Measurements from ENCODE around the gene PCDHAC1.

The PCDHAC1 gene

GRCh38 chr5:140969880-140970279 lies 43.8 kb downstream of the PCDHAC1 start:
- DNase-seq: no peak

DNA sequence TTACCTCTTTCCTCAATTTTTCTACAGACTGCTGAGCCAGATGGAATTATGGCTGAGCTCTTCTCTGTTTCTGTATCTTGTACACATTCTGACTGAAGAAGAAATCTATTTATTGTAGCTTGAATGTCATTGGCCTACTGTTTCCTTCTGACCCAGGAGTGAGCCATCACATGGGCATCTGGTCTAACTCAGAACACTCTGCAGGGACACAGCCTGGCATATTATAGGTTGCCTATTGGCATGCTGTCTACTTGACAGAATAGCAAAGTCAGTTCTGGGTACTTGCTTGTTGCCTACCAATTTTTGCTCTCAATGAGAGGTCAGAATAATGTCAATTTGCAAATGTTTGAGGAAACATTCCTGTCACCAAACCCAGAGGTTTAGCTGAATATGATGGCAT lies 47.5 kb downstream of the PCDHAC1 start:
- no peak for DNase-seq

DNA sequence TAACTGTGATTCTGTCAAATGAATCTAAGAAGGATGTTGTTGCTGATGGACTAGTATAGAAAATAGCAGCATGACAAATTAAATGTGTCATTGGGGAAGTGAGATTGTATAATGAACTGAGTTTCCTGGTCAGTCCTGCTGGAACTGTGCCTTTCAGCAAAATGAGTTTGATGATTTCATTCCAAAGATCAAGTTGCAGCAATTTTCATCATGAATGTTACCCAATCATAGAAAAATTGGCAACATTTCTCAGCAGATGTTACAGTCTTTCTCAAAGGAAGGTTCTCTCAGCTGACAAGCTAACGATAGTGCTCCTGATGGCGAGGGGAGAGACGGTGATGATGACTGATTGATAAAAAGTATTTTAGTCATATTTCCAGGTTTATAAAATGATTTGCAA lies 50.9 kb downstream of the PCDHAC1 start:
- no peak for DNase-seq

DNA sequence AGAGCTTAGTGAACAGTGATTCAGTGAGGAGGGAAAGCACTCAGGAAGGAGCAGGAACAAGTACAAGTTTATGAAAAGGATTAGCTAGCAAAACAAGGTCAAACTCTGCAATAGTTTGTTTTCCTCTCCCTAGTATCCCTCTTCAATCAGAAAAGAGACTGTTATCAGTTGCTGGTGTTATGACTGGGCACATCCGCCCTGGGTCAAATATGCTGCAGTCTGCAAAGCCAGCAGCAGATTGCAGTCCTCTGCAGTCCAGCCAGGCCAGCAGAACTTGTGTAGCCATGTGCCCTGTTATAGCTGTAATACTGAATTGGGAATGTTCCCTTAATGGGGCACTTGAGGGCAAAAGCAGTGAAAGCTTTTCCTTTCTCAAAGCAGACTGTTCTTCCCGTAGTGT lies 52.2 kb downstream of the PCDHAC1 start:
- DNase-seq: no peak

DNA sequence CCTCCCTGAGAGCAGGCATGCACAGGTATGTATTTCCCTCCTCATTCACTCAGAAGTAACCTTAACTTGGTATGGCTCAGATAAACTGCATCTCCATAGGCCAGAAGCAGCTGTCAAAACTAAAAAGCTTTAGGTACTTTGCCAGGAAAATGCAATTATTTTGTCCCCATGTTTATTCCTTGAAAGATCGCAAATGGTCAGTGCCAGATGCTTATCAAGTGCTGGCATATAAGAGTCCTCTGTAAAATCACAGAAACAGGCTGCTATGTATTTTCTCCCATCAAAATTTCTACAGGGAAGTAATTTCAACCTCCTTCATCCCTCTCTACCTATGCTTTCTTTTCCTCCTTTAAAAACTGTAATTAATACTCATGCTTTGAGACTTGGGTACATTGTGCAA lies 52.9 kb downstream of the PCDHAC1 start:
- no peak for DNase-seq
